Endothelial cell of umbilical vein (primary cell): ENCODE results near the gene TMEM81. TPM values are rescaled to one million over a fixed set of nuclear protein-coding genes. Genes with fewer than 3 reads are reported as not detected.

Experiments used
- BruUV-seq: library from RNA; stranded (reverse); fragments of 400-500 nt; replicated peaks from 2 replicates; lab custom pipeline; 2021; lab: Mats Ljungman, UMichigan
- CTCF ChIA-PET: fragments of 300-600, 350-600 bp; sonication (Branson Sonifier 250); formaldehyde crosslinking; loops from one replicate; lab custom pipeline; 2021; ENCODE audit warnings: antibody characterized with exemption, inconsistent platforms; lab: Charles Lee
- POLR2A ChIA-PET: fragments of 300-600, 350-600 bp; sonication (Branson Sonifier 250); formaldehyde crosslinking; loops from one replicate; lab custom pipeline; 2021; ENCODE audit warnings: antibody characterized with exemption, inconsistent platforms; lab: Charles Lee
- DNase-seq: peaks from one replicate; pipeline ENCODE4 v3.0.0-alpha.2; 2011; ENCODE audit warnings: low read depth, low spot score
- FAIRE-seq: peaks from 2 replicates; lab custom pipeline; 2011; peaks lifted over from hg19 to GRCh38; lab: Jason Lieb, UNC
- H2AFZ ChIP-seq: 2 replicates; pipeline ENCODE4 v1.6.0; 2012; ENCODE audit warnings: low read depth, low read length, control low read depth, inconsistent platforms
- H3K27ac ChIP-seq: 2 replicates; pipeline ENCODE4 v1.5.1; 2011; ENCODE audit warnings: low read depth, mild to moderate bottlenecking, control low read depth, low read length, moderate library complexity; ENCODE audit not compliant: insufficient read depth
- H3K27me3 ChIP-seq, 2 experiments: 2 replicates each; pipeline versions ENCODE4 v1.6.0 to v1.6.1; 2011; ENCODE audit warnings: low read length in 2 of 2, mixed read lengths in 1 of 2; ENCODE audit not compliant: control insufficient read depth in 2 of 2, insufficient read depth in 2 of 2
- H3K36me3 ChIP-seq, 2 experiments: 2 replicates in 1 of 2; 3 replicates in 1 of 2; pipeline ENCODE4 v1.5.1; 2011; ENCODE audit warnings: low read length in 2 of 2, mild to moderate bottlenecking in 1 of 2, moderate library complexity in 1 of 2; ENCODE audit not compliant: control insufficient read depth in 2 of 2, insufficient read depth in 2 of 2; ENCODE audit errors: extremely low read depth in 1 of 2
- H3K4me1 ChIP-seq: 3 replicates; pipeline ENCODE4 v1.5.1; 2011; ENCODE audit warnings: mild to moderate bottlenecking, low read length; ENCODE audit not compliant: control insufficient read depth, insufficient read depth; ENCODE audit errors: extremely low read depth
- H3K4me2 ChIP-seq: 2 replicates; pipeline ENCODE4 v1.6.1; 2011; ENCODE audit warnings: low read length, control low read depth, mixed read lengths; ENCODE audit not compliant: insufficient read depth
- H3K4me3 ChIP-seq, 3 experiments: fragments of 200-600 bp in 1 of 3; sonication (generic), shearing (Covaris generic) in 1 of 3; replicated peaks in 1 of 3; 2 replicates each; pipeline ENCODE4 v1.5.1; 2011 to 2016; ENCODE audit warnings: control low read depth in 3 of 3, low read length in 3 of 3, mild to moderate bottlenecking in 2 of 3, inconsistent platforms in 1 of 3, low read depth in 1 of 3, moderate library complexity in 1 of 3; ENCODE audit not compliant: insufficient read depth in 1 of 3
- H3K79me2 ChIP-seq: 2 replicates; pipeline ENCODE4 v1.6.0; 2012; ENCODE audit warnings: low read length, inconsistent platforms; ENCODE audit not compliant: control insufficient read depth, insufficient read depth
- H3K9ac ChIP-seq: replicated peaks from 2 replicates; pipeline ENCODE3; 2011; ENCODE audit warnings: low read length, control low read depth; ENCODE audit not compliant: insufficient read depth; ENCODE audit errors: extremely low read depth
- H3K9me1 ChIP-seq: replicated peaks from 3 replicates; pipeline ENCODE4 v1.6.0; 2011; ENCODE audit warnings: mild to moderate bottlenecking, low read length; ENCODE audit not compliant: control insufficient read depth, insufficient read depth; ENCODE audit errors: extremely low read depth
- H3K9me3 ChIP-seq: replicated peaks from 2 replicates; pipeline ENCODE4 v1.5.1; 2012; ENCODE audit warnings: low read length, inconsistent platforms; ENCODE audit not compliant: control insufficient read depth, insufficient read depth
- H4K20me1 ChIP-seq: replicated peaks from 2 replicates; pipeline ENCODE3; 2011; ENCODE audit warnings: mild to moderate bottlenecking, low read length; ENCODE audit not compliant: control insufficient read depth, insufficient read depth; ENCODE audit errors: extremely low read depth
- CTCF ChIP-seq, 2 donors: IDR thresholded peaks; 1 replicate in 1 of 2; 2 replicates in 1 of 2; pipeline ENCODE4 v1.5.1; 2011; ENCODE audit warnings: low read length in 2 of 2, mild to moderate bottlenecking in 2 of 2, moderate library complexity in 2 of 2, control low read depth in 1 of 2, inconsistent platforms in 1 of 2, low read depth in 1 of 2; ENCODE audit not compliant: insufficient read depth in 1 of 2; ENCODE audit errors: extremely low read depth in 1 of 2
- EZH2 ChIP-seq: IDR thresholded peaks from 2 replicates; pipeline ENCODE4 v1.6.1; 2012; ENCODE audit warnings: borderline replicate concordance, low read depth, mild to moderate bottlenecking, moderate library complexity, low read length, inconsistent platforms; ENCODE audit not compliant: severe bottlenecking
- FOS ChIP-seq: IDR thresholded peaks from 2 replicates; pipeline ENCODE4 v1.6.1; 2011; ENCODE audit warnings: mild to moderate bottlenecking, low read length, moderate library complexity, borderline replicate concordance; ENCODE audit not compliant: insufficient read depth
- GATA2 ChIP-seq: IDR thresholded peaks from 2 replicates; pipeline ENCODE4 v1.7.0; 2011; ENCODE audit warnings: low read depth, mild to moderate bottlenecking, moderate library complexity, mixed read lengths, low read length; ENCODE audit not compliant: insufficient read length, insufficient read depth
- JUN ChIP-seq: IDR thresholded peaks from 2 replicates; pipeline ENCODE4 v1.6.1; 2011; ENCODE audit warnings: borderline replicate concordance, low read depth; ENCODE audit not compliant: insufficient read length, insufficient read depth
- MAX ChIP-seq: IDR thresholded peaks from 2 replicates; pipeline ENCODE4 v1.6.1; 2011; ENCODE audit not compliant: insufficient read depth, insufficient read length
- MYC ChIP-seq: IDR thresholded peaks from one replicate; pipeline ENCODE4 v1.6.1; 2011; ENCODE audit warnings: mild to moderate bottlenecking, low read depth, low read length
- POLR2A ChIP-seq: IDR thresholded peaks from 2 replicates; pipeline ENCODE4 v1.6.1; 2012; ENCODE audit warnings: low read depth, mild to moderate bottlenecking, control low read depth, low read length
- POLR2AphosphoS5 ChIP-seq: IDR thresholded peaks from 2 replicates; pipeline ENCODE4 v1.6.1; 2012; ENCODE audit warnings: low read depth, mild to moderate bottlenecking, control low read depth, low read length, moderate library complexity; ENCODE audit not compliant: insufficient read depth
- dilution Hi-C: fragments of 300-500 bp; cut with MboI; formaldehyde crosslinking; loops from one replicate; pipeline ENCODE4 v1.15.0; 2019; ENCODE audit warnings: low sequenced_read_pairs; ENCODE audit not compliant: extremely low pct_ligation_motif_present
- intact Hi-C: fragments of 100-400 bp; cut with micrococcal nuclease; formaldehyde crosslinking; loops from one replicate; pipeline ENCODE4 v1.10.0; 2022
- polyA plus RNA-seq, 4 experiments: library from polyadenylated mRNA; depleted of rRNA in 3 of 4; stranded (reverse) in 3 of 4; unstranded in 1 of 4; fragments of >200 nt; gene quantifications; 2 replicates each; pipeline versions ENCODE4 v1.2.1 to v1.2.3, GENCODE V29; 2011 to 2012; ENCODE audit warnings: missing spikeins in 1 of 4
- total RNA-seq: library from RNA; stranded (reverse); gene quantifications from 2 replicates; pipeline ENCODE4 v1.2.3, GENCODE V29; 2021

Gene TMEM81
- total and polyA plus RNA-seq, 2 donors (not counting 3 experiments of a cell fraction or from before 2014, with no cell fraction given), result 1.5 to 2.9 TPM

- BruUV-seq, result no TSS peak
- no peaks in the 10 kb centered on the region for H3K27me3 ChIP-seq
- no peak overlapping the region for H3K4me3 ChIP-seq
- H3K9ac ChIP-seq, result no peak overlapping the region
- no peaks in the 10 kb centered on the region for H3K79me2 ChIP-seq
- intact Hi-C loops (no loop called here), dilution Hi-C loops (no loop called here)
- ChIA-PET POLR2A (no interaction called here), CTCF (interaction anchor here (1.1 to 5.3 kb wide), 2 partner anchors 15 to 45 kb away, joined by 3 to 63 read pairs; no protein-coding TSS in a partner anchor)
- no peaks in the 10 kb centered on the region for H3K36me3 ChIP-seq
- no peaks in the 10 kb centered on the region for H4K20me1 ChIP-seq
- TF ChIP-seq CTCF (IDR thresholded peaks at IDR 0.05; ENCODE audit: extremely low read depth in 1 of 2, insufficient read depth in 1 of 2, low read depth in 1 of 2, low read length in 2 of 2) (no peak), GATA2 (no peak), MYC (no peak), EZH2 (no peak), MAX (no peak), POLR2AphosphoS5 (no peak), JUN (no peak), POLR2A (no peak), FOS (no peak)
- H3K4me1 ChIP-seq, result no peaks in the 10 kb centered on the region
- no peak for FAIRE-seq
- H3K9me1 ChIP-seq, result no peaks in the 10 kb centered on the region
- no peak overlapping the region for H2AFZ ChIP-seq
- DNase-seq, result no peak
- H3K9me3 ChIP-seq, result no peaks in the 10 kb centered on the region
- H3K27ac ChIP-seq, result no peak overlapping the region
- no peak overlapping the region for H3K4me2 ChIP-seq
Observed at GRCh38 chr1:205077158-205077933, 6.9 kb downstream of the TMEM81 start.
